GM18505 (cell line): ENCODE data around the gene NSD2.
"Not testable (repeated sequence)": the region's sequence is repeated elsewhere in the genome, so short reads cannot be mapped to it uniquely, and the experiment has no call there.

Source experiments
- ATAC-seq: cut with Tn5 transposase; IDR thresholded peaks from one replicate; pipeline ENCODE4 v1.9.1; 2021; ENCODE audit not compliant: unreplicated experiment
- POLR2A ChIP-seq: IDR thresholded peaks from 4 replicates; pipeline ENCODE4 v1.6.1; 2011; ENCODE audit warnings: borderline replicate concordance; ENCODE audit not compliant: insufficient read depth, insufficient read length; ENCODE audit errors: extremely low read depth

The NSD2 gene

DNA sequence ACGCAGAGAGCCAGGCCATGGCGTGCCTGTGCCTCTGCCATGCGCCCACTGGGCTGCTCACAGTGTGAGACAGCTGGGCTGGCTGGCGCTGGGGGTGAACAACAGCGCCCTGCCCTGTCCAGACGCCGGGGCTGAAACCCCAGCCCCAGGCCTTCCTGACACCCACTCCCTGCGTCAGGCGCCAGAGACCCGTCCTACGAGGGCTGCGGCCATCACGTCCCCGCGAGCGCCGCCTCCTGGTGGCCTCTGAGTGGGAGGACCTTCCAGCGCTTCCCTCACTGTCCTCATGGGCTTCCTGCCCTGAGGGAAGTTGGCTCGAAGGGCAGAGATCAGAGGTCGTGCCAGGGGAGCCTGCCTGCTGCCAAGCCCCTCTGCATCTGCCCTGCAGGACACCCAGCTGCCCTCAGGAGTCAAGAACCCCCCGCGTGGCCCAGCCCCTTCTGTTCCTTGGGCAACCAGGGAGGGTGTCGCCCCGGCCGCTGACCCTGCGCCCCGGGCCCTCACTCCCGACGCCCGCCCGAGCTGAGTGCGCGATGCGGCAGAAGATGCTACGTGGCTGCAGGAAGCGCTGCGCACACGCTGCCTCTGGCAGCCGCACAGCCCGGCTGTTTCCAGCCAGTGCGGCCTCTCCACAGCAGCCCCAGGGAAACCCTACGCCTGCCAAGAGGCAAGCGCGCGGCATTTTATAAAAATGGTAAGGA is 121.4 kb downstream of the NSD2 start:
- ATAC-seq: no peak
- TF ChIP-seq POLR2A: no peak

DNA sequence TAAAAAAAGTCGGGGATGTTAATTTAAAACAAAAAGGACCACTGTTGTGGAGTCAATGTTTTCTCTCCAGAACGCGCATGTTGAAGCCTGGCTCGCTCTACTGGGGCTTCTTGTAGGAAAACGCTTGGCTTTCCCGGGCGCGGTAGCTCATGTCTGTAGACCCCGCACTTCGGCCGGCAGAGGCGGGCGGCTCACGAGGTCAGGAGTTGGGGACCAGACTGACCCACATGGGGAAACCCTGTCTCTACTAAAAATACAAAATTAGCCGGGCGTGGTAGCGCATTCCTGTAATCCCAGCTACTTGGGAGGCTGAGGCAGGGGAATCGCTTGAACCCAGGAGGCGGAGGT is 122.0 kb downstream of the NSD2 start:
- ATAC-seq: no peak
- no peak for TF ChIP-seq POLR2A

DNA sequence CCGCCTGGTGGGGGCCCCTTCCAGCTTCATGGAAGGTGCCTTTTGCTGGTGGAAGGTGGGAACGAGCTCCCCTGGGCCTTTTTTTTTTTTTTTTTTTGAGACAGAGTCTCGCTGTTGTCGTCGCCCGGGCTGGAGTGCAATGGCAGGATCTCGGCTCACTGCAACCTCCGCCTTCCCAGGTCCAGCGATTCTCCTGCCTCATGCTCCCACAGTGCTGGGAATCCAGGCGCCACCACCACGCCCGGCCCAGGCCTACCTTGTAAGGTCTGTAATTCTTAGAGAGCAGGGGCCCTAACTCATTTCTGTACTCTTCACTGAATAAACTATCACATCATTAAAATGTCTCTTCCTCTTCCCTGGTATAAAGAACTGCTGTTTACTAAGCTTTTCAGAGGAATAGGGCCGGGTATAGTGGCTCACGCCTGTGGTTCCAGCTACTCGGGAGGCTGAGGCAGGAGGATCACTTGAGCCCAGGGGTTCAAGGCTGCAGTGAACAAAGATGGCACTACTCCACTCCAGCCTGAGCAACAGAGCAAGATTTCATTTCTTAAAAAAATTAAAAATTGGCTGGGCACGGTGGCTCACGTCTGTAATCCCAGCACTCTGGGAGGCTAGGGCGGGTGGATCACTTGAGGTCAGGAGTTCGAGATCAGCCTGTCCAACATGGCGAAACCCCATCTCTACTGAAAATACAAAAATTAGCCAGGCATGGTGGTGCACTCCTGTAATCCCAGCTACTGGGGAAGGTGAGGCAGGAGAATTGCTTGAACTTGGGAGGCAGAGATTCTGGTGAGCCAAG is 122.7 kb downstream of the NSD2 start:
- ATAC-seq: not testable (repeated sequence)

DNA sequence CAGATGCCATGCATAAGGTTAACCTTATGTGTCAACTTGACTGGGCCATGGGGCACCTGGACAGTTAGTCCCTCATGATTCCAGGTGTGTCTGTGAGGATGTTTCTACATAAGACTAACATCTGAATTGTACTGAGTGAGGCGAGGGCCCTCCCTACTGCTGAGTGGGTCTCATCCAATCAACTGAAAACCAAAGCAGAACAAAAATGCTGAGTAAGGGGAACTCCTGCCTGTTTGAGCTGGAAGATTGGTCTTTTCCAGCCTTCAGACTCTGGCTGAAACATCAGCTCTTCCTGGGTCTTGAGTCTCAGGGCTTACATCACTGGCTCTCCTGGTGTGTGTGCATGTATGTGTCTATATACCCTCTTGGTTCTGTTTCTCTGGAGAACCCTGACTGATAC is 123.7 kb downstream of the NSD2 start:
- ATAC-seq: no peak
- TF ChIP-seq POLR2A: no peak

DNA sequence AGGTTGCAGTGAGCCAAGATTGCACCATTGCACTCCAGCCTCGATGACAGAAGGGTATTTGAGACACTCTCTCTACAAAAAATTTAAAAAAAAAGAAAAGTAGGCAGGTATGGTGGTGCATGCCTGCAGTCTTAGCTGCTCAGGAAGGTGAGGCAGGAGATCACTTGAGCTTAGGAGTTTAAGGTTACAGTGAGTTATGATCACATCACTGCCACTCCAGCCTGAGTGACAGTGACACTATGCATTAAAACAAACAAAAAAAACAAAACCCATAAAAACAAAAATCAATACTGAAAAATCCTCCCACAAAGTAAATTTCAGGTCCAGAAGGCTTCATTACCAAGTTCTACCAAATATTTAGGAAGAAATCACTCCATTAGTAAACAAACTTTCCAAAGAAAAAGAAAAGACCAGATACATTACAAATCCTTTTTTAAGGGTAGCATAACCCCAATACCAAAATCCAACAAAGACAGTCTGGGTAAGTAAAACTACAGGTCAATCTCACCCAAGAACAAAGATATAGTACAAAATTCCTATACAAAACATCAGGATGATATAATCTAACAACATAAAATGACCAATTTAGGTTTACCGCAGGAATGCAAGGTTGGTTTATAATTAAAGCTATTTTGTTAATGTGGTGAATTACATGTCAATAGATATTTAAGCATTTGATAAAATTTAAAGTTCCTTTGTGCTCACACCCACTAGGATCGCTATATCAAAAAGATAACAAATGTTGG is 125.8 kb downstream of the NSD2 start:
- no peak for ATAC-seq
- no peak for TF ChIP-seq POLR2A

DNA sequence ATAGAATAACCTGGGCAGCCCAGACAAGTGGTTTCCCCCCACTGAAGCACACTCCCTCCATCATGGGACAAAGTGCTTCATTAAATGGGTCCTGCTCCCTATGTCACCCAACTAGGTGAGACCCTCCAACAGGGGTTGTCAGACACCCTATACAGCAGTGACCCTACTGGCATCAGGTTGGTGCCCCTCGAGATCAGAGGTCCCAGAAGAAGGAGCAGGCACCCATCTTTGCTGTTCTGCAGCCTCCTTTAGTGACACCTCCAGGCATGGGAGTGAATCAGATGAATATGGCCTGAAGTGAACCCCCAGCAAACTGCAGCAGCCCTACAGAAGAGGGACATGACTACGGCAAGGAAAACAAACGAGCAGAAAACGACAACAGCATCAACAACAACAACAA is 126.5 kb downstream of the NSD2 start:
- ATAC-seq: no peak
- no peak for TF ChIP-seq POLR2A

DNA sequence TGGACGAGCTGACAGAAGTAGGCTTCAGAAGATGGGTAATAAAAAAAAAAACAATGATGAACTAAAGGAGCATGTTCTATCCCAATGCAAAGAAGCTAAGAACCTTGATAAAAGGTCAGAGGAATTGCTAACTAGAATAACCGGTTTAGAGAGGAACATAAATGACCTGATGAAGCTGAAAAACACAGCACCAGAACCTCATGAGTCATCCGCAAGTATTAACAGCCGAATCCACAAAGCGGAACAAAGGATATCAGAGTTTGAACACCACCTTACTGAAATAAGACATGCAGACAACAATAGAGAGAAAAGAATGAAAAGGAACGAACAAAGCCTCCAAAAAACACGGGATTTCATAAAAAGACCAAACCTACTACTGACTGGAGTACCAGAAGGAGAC is 127.1 kb downstream of the NSD2 start:
- no peak for TF ChIP-seq POLR2A
- ATAC-seq: no peak

DNA sequence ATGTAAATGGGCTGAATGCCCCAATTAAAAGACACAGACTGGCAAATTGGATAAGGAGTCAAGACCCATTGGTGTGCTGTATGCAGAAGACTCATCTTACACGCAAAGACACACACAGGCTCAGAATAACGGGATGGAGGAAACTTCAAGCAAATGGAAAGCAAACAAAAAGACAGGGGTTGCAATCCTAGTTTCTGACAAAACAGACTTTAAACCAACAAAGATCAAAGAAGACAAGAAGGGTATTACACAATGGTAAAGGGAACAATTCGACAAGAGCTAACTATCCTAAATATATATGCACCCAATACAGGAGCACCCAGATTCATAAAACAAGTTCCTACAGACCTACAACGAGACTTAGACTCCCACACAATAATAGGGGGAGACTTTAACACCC is 128.1 kb downstream of the NSD2 start:
- not testable (repeated sequence) for ATAC-seq

DNA sequence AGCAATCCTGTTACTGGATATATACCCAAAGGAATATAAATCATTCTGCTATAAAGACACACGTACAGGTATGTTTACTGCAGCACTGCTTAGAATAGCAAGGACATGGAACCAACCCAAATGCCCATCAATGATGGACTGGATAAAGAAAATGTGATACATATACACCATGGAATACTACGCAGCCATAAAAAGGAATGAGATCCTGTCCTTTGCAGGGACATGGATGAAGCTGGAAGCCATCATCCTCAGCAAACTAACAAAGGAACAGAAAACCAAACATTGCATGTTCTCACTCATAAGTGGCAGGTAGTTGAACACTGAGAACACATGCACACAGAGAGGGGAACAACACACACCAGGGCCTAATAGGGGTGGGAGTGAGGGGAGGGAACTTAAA is 132.2 kb downstream of the NSD2 start:
- ATAC-seq: not testable (repeated sequence)

DNA sequence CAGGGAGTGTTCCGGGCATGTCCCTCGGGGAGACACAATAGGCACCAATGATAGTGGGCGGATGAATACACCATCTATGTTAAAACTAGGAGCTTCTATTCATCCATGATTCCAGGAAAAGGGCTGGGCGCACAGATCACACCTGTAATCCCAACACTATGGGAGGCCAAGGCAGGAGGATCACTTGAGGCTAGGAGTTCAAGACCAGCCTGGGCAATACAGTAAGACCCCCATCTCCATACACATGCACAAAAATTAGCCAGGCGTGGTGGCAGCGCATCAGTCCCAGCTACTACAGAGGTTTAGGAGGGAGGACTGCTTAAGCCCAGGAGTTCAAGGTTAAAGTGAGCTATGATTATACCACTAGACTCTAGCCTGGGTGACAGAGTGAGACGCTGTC is 135.2 kb downstream of the NSD2 start:
- TF ChIP-seq POLR2A: no peak
- ATAC-seq: no peak

DNA sequence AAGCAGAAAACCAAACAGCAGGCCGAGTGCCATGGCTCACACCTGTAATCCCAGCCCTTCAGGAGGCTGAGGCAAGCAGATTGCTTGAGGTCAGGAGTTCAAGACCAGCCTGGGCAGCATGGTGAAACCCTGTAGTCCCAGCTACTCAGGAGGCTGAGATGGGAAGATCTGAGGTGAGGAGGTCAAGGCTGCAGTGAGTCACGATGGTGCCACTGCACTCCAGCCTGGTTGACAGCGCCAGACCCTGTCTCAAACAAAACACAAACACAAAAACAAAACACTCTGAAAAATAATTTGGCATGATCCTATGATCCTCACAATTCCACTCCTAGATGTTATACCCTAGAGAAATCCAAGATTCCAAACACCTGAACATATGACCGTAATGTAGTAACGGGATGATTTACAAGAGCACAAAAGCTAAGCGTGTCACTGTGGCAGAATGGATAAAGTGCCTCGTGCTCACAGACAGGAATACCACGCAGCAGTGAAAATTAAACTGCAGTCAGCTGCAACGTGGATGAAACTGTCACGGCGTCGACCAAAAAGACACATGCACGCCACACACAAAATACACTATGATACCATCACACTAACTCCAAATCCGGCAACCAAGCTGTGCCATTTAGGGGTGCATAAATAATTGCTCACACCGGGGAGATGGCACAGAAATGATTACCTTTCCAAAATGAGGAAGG is 135.9 kb downstream of the NSD2 start:
- ATAC-seq: no peak
- no peak for TF ChIP-seq POLR2A

DNA sequence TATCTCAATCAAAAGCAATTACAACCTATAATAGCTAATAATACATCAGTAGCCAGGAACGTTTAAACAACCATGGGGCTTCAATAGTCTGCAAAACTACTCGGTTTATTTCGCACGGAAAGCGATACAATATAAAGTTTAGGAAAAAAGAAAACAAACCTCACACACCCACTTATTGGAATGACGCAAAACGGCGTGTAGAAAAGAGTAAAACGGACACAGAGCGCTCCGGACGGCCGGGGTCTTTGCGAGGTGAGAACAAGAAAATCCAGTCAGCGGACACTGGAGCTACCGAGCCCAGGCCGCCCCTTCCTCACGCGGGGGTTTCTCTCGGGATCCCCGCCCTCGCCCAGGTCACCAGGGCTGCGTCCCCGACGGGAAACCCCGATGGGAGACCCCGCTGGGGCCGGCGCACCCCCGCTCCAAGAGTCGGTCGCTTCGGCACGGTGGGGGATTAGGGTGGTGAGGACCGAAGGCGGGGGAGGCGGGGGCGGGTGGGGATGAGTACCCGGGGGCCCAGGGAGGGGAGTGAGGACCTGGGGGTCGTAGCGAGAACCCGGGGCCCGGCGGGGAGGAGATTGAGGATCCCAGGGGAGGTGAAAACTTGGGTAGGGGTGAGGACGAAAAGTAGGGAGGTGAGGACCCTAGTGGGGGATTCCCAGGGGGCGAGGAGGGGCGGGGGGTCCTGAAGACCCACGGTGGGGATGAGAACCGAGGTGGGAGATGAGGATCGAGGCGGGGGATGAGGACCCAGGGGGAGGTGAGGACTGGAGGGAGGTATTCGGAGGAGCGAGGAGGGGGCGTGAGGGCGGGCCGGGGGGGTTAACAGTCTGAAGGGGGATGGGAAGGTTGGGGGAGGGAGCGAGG is 136.8 kb downstream of the NSD2 start:
- no peak for ATAC-seq

DNA sequence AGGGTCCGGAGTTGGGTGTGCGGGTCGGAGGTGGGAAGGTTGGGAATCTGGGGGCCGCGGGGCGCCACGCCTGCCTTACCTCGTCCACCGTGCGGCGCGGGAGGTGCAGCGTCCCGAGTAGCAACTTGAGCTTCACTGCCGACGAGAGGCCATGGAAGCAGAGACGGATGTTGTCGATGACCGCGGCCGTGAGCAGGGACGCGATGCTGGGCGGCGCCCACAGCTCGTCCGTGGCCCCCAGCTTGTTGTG is 137.4 kb downstream of the NSD2 start:
- no peak for ATAC-seq

More for the DNA sequence above, 136.8 kb downstream of the NSD2 start:
- no peak for TF ChIP-seq POLR2A

More for the DNA sequence above, 137.4 kb downstream of the NSD2 start:
- TF ChIP-seq POLR2A: no peak
